GM12878 (cell line): ENCODE results near the gene RRBP1. TPM values are rescaled to one million over a fixed set of nuclear protein-coding genes. Genes with fewer than 3 reads are reported as not detected.

Source experiments
- ATAC-seq: fragments of 200-7000 bp; cut with Tn5 transposase; 3 replicates; pipeline ENCODE4 v1.9.1; 2020; ENCODE audit warnings: mild to moderate bottlenecking, moderate library complexity
- BruUV-seq: library from RNA; stranded (reverse); fragments of 400-500 nt; replicated peaks from 2 replicates; lab custom pipeline; 2021; lab: Mats Ljungman, UMichigan
- CTCF ChIA-PET: fragments of 300-600 bp; sonication (Branson Sonifier 250); formaldehyde crosslinking; extraction: SDS; loops from one replicate; lab custom pipeline; 2021; ENCODE audit warnings: inconsistent platforms; lab: Yijun Ruan, JAX
- POLR2A ChIA-PET: fragments of 350-600 bp; formaldehyde crosslinking; extraction: SDS; loops from one replicate; lab custom pipeline; 2021; ENCODE audit warnings: inconsistent platforms; lab: Charles Lee
- RAD21 ChIA-PET: fragments of 300-600 bp; sonication (Branson Sonifier 250); formaldehyde crosslinking; loops from one replicate; lab custom pipeline; 2023; ENCODE audit warnings: antibody characterized with exemption; ENCODE audit not compliant: unreplicated experiment; lab: Charles Lee
- SMC1A ChIA-PET: fragments of 300-600 bp; sonication (Branson Sonifier 250); formaldehyde crosslinking; loops from one replicate; lab custom pipeline; 2023; ENCODE audit not compliant: unreplicated experiment, uncharacterized antibody; lab: Charles Lee
- DNase-seq: peaks from one replicate; pipeline ENCODE4 v3.0.0-alpha.2; 2011; ENCODE audit warnings: low read depth, low spot score
- FAIRE-seq: peaks from 3 replicates; lab custom pipeline; 2011; peaks lifted over from hg19 to GRCh38; lab: Jason Lieb, UNC
- H2AFZ ChIP-seq: 2 replicates; pipeline ENCODE4 v1.6.0; 2011; ENCODE audit warnings: low read depth, low read length, control low read depth; ENCODE audit not compliant: control insufficient read depth
- H3K27ac ChIP-seq: 2 replicates; pipeline ENCODE4 v1.5.1; 2011; ENCODE audit warnings: control low read depth; ENCODE audit not compliant: control insufficient read depth, insufficient read depth
- H3K27me3 ChIP-seq, 2 experiments: replicated peaks in 1 of 2; 2 replicates each; pipeline versions ENCODE4 v1.6.0 to v1.6.1; 2011; ENCODE audit warnings: low read length in 1 of 2; ENCODE audit not compliant: control insufficient read depth in 2 of 2, insufficient read depth in 2 of 2
- H3K36me3 ChIP-seq, 2 experiments: 2 replicates each; pipeline ENCODE4 v1.5.1; 2011; ENCODE audit warnings: low read length in 1 of 2; ENCODE audit not compliant: control insufficient read depth in 2 of 2, insufficient read depth in 2 of 2
- H3K4me1 ChIP-seq: 2 replicates; pipeline ENCODE4 v1.6.1; 2011; ENCODE audit warnings: mild to moderate bottlenecking, low read length, moderate library complexity, mixed read lengths; ENCODE audit not compliant: control insufficient read depth, insufficient read depth
- H3K4me2 ChIP-seq: 2 replicates; pipeline ENCODE4 v1.6.0; 2011; ENCODE audit warnings: control low read depth; ENCODE audit not compliant: control insufficient read depth, insufficient read depth
- H3K4me3 ChIP-seq: fragments of 200-600 bp; sonication (generic); 2 replicates; pipeline ENCODE4 v1.5.1; 2016
- H3K79me2 ChIP-seq: 2 replicates; pipeline ENCODE4 v1.6.0; 2011; ENCODE audit warnings: low read length; ENCODE audit not compliant: control insufficient read depth, insufficient read depth
- H3K9ac ChIP-seq: 2 replicates; pipeline ENCODE4 v1.8.0; 2011; ENCODE audit warnings: low read length, control low read depth, mixed read lengths; ENCODE audit not compliant: control insufficient read depth, insufficient read depth
- H3K9me3 ChIP-seq: replicated peaks from 3 replicates; pipeline ENCODE4 v1.5.1; 2011; ENCODE audit warnings: mild to moderate bottlenecking, low read length; ENCODE audit not compliant: control insufficient read depth, insufficient read depth
- H4K20me1 ChIP-seq: 2 replicates; pipeline ENCODE4 v1.6.0; 2011; ENCODE audit not compliant: control insufficient read depth, insufficient read depth
- EGR1 ChIP-seq, 2 experiments: IDR thresholded peaks; 1 replicate in 1 of 2; 2 replicates in 1 of 2; pipeline ENCODE4 v1.6.1; 2011 to 2012; ENCODE audit warnings: low read depth in 2 of 2, low read length in 2 of 2, borderline replicate concordance in 1 of 2, mild to moderate bottlenecking in 1 of 2, moderate library complexity in 1 of 2
- GATAD2B ChIP-seq: fragments of 450-650 bp; conservative IDR thresholded peaks from 2 replicates; pipeline ENCODE4 v1.6.1; 2017; ENCODE audit warnings: low read depth, mild to moderate bottlenecking, moderate library complexity
- HCFC1 ChIP-seq: fragments of 150-350 bp; IDR thresholded peaks from 2 replicates; pipeline ENCODE4 v1.6.1; 2014; ENCODE audit warnings: low read length
- KAT2A ChIP-seq: conservative IDR thresholded peaks from 2 replicates; pipeline ENCODE4 v1.6.1; 2011; ENCODE audit warnings: low read depth, low read length; ENCODE audit not compliant: control insufficient read depth
- MYB ChIP-seq: fragments of 150-350 bp; IDR thresholded peaks from 2 replicates; pipeline ENCODE4 v1.6.1; 2014; ENCODE audit warnings: mild to moderate bottlenecking, low read depth, low read length, borderline replicate concordance
- NBN ChIP-seq: fragments of 450-650 bp; IDR thresholded peaks from 2 replicates; pipeline ENCODE4 v1.6.1; 2016
- RELA ChIP-seq: fragments of 450-650 bp; IDR thresholded peaks from 2 replicates; pipeline ENCODE4 v1.8.0; 2014; ENCODE audit warnings: borderline replicate concordance; ENCODE audit not compliant: partially characterized antibody
- SMC3 ChIP-seq: IDR thresholded peaks from 2 replicates; pipeline ENCODE4 v1.6.1; 2011; ENCODE audit warnings: low read length, improper control_type of control experiment, borderline replicate concordance
- SP1 ChIP-seq: IDR thresholded peaks from one replicate; pipeline ENCODE4 v1.6.1; 2011; ENCODE audit warnings: low read depth, low read length
- TAF1 ChIP-seq: IDR thresholded peaks from 2 replicates; pipeline ENCODE4 v1.6.1; 2011; ENCODE audit warnings: mild to moderate bottlenecking, low read depth, low read length, borderline replicate concordance
- ZBED1 ChIP-seq: IDR thresholded peaks from 2 replicates; pipeline ENCODE4 v1.6.1; 2016; ENCODE audit warnings: borderline replicate concordance
- WGBS: methylation state at CpG from one replicate; pipeline ENCODE4 v1.1.6; 2016; ENCODE audit warnings: low lambda C conversion rate; ENCODE audit not compliant: insufficient replicate concordance, insufficient coverage; ENCODE audit errors: missing lambda C conversion rate; 5-methylcytosine and 5-hydroxymethylcytosine counted together
- in situ Hi-C: fragments of 300-500 bp; cut with MboI; formaldehyde crosslinking; loops from 9 replicates; pipeline ENCODE4 v1.14.3; 2018; ENCODE audit warnings: mixed read lengths
- intact Hi-C: fragments of 100-400 bp; cut with micrococcal nuclease; formaldehyde crosslinking; loops from one replicate; pipeline ENCODE4 v1.14.2; 2022; ENCODE audit not compliant: unreplicated experiment
- polyA plus RNA-seq, 11 experiments: library from polyadenylated mRNA; depleted of rRNA in 4 of 11; unstranded in 6 of 11; stranded (reverse) in 5 of 11; fragments of >200 nt; fragmentation: Nextera tagmentation in 4 of 11; fragmentation: Illumina TruSeq in 1 of 11; extraction: Ambion mirVana in 4 of 11; extraction: Trizol in 1 of 11; gene quantifications; 1 replicate in 1 of 11; 2 replicates in 10 of 11; pipeline versions ENCODE4 v1.2.1 to v1.2.3, GENCODE V29; 2011 to 2016; ENCODE audit warnings: inconsistent platforms in 2 of 11, missing spikeins in 2 of 11, low read depth in 1 of 11
- total RNA-seq, 4 experiments: library from RNA; depleted of rRNA in 3 of 4; stranded (reverse); fragments of >200 nt in 3 of 4; fragmentation: Illumina TruSeq in 1 of 4; extraction: Trizol in 1 of 4; gene quantifications; 2 replicates each; pipeline versions ENCODE4 v1.2.1 to v1.2.3, GENCODE V29; 2013 to 2021
- TF ChIP-seq, protein P1 (sequence below): fragments of 150-350 bp; IDR thresholded peaks from 2 replicates; pipeline ENCODE4 v1.6.1; 2016; ENCODE audit warnings: low read depth, low read length
- TF ChIP-seq, protein P2 (sequence below): IDR thresholded peaks from 2 replicates; pipeline ENCODE4 v1.6.1; 2012; ENCODE audit warnings: low read depth, low read length, improper control_type of control experiment
- TF ChIP-seq, protein P3 (sequence below): fragments of 450-650 bp; IDR thresholded peaks from 2 replicates; pipeline ENCODE4 v1.6.1; 2016; ENCODE audit warnings: mild to moderate bottlenecking
- TF ChIP-seq, protein P4 (sequence below): fragments of 450-650 bp; IDR thresholded peaks from 2 replicates; pipeline ENCODE4 v1.6.1; 2016; ENCODE audit warnings: mild to moderate bottlenecking

Gene RRBP1
- total and polyA plus RNA-seq, 10 of the 15 experiments (the other 5 are each of a cell fraction or from before 2014, with no cell fraction given): 1.2 to 57.4 (median 24.6) TPM

DNA sequence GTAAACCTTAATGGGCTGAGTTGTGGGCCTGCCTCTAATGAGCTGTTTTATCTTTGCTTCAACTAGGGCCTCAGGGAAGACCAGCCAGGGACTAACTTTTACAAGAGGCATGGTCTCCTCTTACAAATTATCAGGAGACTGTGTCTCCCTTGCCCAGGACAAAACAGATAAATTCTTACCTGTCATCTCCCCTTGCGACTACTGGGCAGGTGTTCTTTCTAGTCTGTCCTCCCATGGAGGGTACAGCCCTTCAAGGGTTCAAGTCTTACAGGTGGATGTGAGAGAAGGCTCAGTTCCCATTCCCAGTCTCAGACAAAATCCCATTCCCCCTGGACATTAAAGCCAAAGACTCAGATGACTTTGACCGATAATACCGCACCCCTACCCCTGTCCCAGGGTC lies 13.6 kb downstream of the RRBP1 start (continued):
- TF ChIP-seq EGR1 (IDR thresholded peaks at IDR 0.05; ENCODE audit: borderline replicate concordance in 1 of 2, low read depth in 2 of 2, low read length in 2 of 2): no peak
- TF ChIP-seq NBN: no peak

DNA sequence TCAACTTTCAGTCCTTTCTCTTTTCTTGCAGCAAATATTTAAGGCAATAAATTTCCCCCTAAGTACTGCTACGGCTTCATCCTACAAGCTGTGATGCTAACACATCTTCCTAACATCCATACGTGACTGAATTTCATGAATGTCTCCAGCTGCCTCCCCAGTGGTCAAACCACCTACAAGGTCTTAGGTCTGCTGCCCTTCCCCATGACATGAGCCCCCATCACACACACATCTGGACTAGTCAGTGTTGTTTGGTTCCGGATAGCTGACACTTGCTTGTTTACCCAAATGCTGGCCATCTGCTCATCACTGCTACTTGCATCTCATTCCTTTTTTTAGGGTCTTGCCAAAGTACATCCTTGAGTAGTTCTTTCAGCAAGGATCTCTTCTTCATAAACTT lies 14.6 kb downstream of the RRBP1 start:
- Histone ChIP-seq H3K27ac (no peak overlapping the region), H3K4me2 (no peak overlapping the region), H3K9me3 (no peaks in the 10 kb centered on the region), H4K20me1 (no peaks in the 10 kb centered on the region), H3K36me3 (no peaks in the 10 kb centered on the region; a peak in 1 of 4 replicates), H3K79me2 (peaks cover 26% of the 10 kb centered on the region), H3K9ac (no peak overlapping the region), H3K4me3 (no peak overlapping the region), H3K27me3 (no peaks in the 10 kb centered on the region), H2AFZ (no peak overlapping the region), H3K4me1 (peaks cover 13% of the 10 kb centered on the region)
- ATAC-seq (no peak), DNase-seq (no peak), FAIRE-seq (no peak)
- ChIA-PET RAD21 (interaction anchor here (2.7 kb wide), 1 partner anchor 15 kb away, joined by 7 read pairs; the partner anchor contains the start of gene RRBP1), SMC1A (interaction anchor here (0.7 to 1.0 kb wide), 2 partner anchors 12 to 327 kb away, joined by 3 read pairs; no protein-coding TSS in a partner anchor), POLR2A (no interaction called here), CTCF (interaction anchor here (0.9 to 1.9 kb wide), 3 partner anchors 11 to 20 kb away, joined by 3 to 8 read pairs (median 4); partner anchors contain the start of gene RRBP1)
- no TSS peak for BruUV-seq
- in situ Hi-C loops (no loop called here), intact Hi-C loops (no loop called here)
- WGBS: 98% methylated on average over 3 of the region's 3 CpGs
- TF ChIP-seq SMC3 (no peak), KAT2A (no peak), TAF1 (no peak), ZBED1 (no peak), MYB (no peak), HCFC1 (no peak), GATAD2B (no peak), EGR1 (IDR thresholded peaks at IDR 0.05; ENCODE audit: borderline replicate concordance in 1 of 2, low read depth in 2 of 2, low read length in 2 of 2) (no peak), SP1 (no peak), RELA (no peak)
- TF ChIP-seq, protein P1, sequence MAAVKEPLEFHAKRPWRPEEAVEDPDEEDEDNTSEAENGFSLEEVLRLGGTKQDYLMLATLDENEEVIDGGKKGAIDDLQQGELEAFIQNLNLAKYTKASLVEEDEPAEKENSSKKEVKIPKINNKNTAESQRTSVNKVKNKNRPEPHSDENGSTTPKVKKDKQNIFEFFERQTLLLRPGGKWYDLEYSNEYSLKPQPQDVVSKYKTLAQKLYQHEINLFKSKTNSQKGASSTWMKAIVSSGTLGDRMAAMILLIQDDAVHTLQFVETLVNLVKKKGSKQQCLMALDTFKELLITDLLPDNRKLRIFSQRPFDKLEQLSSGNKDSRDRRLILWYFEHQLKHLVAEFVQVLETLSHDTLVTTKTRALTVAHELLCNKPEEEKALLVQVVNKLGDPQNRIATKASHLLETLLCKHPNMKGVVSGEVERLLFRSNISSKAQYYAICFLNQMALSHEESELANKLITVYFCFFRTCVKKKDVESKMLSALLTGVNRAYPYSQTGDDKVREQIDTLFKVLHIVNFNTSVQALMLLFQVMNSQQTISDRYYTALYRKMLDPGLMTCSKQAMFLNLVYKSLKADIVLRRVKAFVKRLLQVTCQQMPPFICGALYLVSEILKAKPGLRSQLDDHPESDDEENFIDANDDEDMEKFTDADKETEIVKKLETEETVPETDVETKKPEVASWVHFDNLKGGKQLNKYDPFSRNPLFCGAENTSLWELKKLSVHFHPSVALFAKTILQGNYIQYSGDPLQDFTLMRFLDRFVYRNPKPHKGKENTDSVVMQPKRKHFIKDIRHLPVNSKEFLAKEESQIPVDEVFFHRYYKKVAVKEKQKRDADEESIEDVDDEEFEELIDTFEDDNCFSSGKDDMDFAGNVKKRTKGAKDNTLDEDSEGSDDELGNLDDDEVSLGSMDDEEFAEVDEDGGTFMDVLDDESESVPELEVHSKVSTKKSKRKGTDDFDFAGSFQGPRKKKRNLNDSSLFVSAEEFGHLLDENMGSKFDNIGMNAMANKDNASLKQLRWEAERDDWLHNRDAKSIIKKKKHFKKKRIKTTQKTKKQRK: no peak
- TF ChIP-seq, protein P2, sequence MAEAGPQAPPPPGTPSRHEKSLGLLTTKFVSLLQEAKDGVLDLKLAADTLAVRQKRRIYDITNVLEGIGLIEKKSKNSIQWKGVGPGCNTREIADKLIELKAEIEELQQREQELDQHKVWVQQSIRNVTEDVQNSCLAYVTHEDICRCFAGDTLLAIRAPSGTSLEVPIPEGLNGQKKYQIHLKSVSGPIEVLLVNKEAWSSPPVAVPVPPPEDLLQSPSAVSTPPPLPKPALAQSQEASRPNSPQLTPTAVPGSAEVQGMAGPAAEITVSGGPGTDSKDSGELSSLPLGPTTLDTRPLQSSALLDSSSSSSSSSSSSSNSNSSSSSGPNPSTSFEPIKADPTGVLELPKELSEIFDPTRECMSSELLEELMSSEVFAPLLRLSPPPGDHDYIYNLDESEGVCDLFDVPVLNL: no peak
- TF ChIP-seq, protein P3, sequence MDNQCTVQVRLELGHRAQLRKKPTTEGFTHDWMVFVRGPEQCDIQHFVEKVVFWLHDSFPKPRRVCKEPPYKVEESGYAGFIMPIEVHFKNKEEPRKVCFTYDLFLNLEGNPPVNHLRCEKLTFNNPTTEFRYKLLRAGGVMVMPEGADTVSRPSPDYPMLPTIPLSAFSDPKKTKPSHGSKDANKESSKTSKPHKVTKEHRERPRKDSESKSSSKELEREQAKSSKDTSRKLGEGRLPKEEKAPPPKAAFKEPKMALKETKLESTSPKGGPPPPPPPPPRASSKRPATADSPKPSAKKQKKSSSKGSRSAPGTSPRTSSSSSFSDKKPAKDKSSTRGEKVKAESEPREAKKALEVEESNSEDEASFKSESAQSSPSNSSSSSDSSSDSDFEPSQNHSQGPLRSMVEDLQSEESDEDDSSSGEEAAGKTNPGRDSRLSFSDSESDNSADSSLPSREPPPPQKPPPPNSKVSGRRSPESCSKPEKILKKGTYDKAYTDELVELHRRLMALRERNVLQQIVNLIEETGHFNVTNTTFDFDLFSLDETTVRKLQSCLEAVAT: no peak
- TF ChIP-seq, protein P4, sequence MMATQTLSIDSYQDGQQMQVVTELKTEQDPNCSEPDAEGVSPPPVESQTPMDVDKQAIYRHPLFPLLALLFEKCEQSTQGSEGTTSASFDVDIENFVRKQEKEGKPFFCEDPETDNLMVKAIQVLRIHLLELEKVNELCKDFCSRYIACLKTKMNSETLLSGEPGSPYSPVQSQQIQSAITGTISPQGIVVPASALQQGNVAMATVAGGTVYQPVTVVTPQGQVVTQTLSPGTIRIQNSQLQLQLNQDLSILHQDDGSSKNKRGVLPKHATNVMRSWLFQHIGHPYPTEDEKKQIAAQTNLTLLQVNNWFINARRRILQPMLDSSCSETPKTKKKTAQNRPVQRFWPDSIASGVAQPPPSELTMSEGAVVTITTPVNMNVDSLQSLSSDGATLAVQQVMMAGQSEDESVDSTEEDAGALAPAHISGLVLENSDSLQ: no peak
